Measurements from ENCODE around the gene UGT1A8.
"Not testable (repeated sequence)": the region's sequence is repeated elsewhere in the genome, so short reads cannot be mapped to it uniquely, and the experiment has no call there.

UGT1A8 gene

DNA sequence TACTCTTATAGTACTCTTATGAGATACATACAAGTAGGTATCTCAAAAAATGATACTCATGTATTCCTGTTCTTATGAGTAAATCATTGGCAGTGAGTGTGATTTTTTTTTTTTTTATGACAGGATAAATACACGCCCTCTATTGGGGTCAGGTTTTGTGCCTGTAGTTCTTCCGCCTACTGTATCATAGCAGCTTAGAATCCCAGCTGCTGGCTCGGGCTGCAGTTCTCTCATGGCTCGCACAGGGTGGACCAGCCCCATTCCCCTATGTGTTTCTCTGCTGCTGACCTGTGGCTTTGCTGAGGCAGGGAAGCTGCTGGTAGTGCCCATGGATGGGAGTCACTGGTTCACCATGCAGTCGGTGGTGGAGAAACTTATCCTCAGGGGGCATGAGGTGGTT is at the start of gene UGT1A8:
UGT1A8 (plus strand) TSS at position 158 of the 400 bp plus-strand sequence; CDS start at position 233, 75 bp downstream.
- not testable (repeated sequence) for DNase-seq (ENCODE audit: low read depth); H3K4me3 ChIP-seq (ENCODE audit: low read depth, low read length)

DNA sequence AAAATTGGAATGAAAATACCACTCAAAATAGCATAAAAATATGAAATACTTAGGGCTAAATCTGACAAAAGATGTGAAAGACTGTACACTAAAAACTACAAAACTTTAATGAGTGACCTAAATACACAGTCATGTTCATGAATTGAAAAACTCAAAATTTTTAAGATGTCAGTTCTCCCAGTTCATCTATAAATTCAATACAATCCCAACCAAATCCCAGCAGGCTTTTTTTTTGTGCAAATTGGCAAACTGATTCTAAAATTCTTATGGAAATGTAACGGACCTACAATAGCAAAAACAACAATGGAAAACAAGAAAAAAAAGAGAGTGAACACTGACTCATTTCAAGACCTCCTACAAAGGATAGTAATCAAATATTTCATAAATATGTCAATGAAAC is 46.4 kb upstream of the UGT1A8 start:
- no peak for DNase-seq (ENCODE audit: low read depth)
- no peak overlapping the region for H3K4me3 ChIP-seq (ENCODE audit: low read depth, low read length)

DNA sequence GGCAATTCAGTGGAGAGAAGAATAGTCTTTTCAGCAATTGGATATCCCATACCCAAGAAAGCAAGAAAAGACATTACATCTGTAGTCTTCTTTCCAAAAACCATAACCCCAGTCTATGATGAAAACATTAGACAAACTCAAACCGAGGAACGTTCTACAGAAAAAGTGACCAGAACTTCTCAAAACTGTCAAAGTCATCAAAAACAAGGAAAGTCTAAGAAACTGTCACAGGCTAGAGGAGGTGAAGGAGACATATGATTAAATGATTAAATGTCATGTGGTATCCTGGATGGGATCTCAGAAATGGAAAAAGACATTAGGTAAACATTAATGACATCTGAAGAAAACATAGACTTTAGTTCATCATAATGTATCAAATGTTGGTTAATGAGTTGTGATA is 46.0 kb upstream of the UGT1A8 start:
- no peak overlapping the region for H3K4me3 ChIP-seq (ENCODE audit: low read depth, low read length)
- DNase-seq (ENCODE audit: low read depth), result no peak

DNA sequence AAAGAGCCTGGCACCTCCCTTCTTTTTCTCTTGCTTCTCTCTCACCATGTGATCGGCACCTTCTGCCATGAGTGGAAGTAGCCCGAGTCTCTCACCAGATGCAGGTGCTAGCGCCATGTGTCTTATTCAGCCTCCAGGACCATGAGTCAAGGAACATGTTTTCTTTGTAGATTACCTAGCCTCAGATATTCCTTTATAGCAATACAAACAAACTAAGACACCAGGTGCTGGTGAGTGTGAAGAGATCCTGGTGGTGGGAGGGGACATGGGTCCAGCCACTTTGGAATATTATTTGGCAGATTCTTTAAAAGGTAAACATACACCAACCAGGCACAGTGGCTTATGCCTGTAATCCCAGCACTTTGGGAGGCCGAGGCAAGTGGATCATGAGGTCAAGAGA is 45.0 kb upstream of the UGT1A8 start:
- no peak overlapping the region for H3K4me3 ChIP-seq (ENCODE audit: low read depth, low read length)
- DNase-seq (ENCODE audit: low read depth), result no peak

DNA sequence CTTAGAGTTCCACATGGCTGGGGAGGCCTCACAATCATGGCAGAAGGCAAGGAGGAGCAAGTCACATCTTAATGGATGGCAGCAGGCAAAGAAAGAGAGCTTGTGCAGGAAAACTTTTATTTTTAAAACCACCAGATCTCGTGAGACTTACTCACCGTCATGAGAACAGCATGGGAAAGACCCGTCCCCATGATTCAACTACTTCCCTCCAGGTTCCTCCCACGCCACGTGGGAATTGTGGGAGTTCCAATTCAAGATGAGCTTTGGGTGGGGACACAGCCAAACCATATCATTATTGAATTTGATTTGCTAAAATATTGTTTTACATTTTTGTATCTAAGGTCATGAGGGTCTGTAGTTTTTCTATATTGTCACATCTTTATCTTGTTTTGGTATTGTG is 40.1 kb upstream of the UGT1A8 start:
- DNase-seq (ENCODE audit: low read depth); H3K4me3 ChIP-seq (ENCODE audit: low read depth, low read length): not testable (repeated sequence)

DNA sequence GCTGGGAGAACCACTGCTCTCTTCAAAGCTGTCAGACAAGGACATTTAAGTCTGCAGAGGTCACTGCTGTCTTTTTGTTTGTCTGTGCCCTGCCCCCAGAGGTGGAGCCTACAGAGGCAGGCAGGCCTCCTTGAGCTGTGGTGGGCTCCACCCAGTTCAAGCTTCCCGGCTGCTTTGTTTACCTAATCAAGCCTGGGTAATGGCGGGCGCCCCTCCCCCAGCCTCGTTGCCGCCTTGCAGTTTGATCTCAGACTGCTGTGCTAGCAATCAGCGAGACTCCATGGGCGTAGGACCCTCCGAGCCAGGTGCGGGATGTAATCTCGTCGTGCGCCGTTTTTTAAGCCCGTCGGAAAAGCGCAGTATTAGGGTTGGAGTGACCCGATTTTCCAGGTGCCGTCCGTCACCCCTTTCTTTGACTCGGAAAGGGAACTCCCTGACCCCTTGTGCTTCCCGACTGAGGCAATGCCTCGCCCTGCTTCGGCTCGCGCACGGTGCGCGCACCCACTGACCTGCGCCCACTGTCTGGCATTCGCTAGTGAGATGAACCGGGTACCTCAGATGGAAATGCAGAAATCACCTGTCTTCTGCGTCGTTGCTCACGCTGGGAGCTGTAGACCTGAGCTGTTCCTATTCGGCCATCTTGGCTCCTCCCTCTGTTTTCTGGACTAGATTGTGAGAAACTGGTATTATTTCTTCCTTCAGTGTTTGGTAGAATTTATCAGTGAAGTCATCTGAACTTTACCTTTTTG is 34.0 kb upstream of the UGT1A8 start:
- H3K4me3 ChIP-seq (ENCODE audit: low read depth, low read length); DNase-seq (ENCODE audit: low read depth): not testable (repeated sequence)

DNA sequence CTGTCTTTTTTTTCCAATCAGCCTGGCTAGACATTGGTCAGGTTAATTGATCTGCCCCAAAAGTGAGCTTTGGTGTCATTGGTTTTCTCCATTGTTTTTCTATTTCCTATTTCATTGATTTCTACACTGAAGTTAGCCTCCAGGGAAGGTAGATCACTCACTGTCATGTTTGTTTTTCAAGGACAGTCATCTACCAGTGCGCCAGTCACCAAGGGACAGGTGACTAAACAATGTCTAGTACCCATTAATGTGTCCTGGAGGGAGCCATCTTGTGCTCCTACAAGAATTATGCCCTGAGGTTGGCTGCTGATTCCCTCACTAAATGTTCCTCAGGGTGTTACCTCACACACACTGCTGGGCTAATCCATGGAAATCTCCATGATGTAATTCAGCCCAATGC is 33.2 kb upstream of the UGT1A8 start:
- no peak overlapping the region for H3K4me3 ChIP-seq (ENCODE audit: low read depth, low read length)

DNA sequence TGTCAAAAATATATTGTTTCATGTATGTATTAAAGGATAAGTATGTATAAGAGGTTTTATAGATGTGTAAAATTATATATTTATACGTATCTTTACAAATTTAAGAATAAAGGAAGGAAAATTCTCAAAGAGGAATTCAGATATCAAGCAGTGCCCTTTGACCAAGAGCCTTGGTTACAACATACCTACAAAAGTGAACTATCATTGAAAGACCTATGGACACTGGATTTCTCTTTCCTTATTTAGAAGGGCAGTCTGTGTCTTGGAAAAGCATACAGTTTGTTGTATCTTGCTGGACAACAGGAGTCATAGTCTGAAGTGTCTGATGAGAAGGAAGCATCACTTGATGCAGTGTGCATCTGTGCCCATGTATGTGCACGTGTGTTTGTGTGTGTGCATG is 29.0 kb upstream of the UGT1A8 start:
- H3K4me3 ChIP-seq (ENCODE audit: low read depth, low read length), result no peak overlapping the region
- no peak for DNase-seq (ENCODE audit: low read depth)

More for the DNA sequence above, 33.2 kb upstream of the UGT1A8 start:
- DNase-seq (ENCODE audit: low read depth), result no peak

DNA sequence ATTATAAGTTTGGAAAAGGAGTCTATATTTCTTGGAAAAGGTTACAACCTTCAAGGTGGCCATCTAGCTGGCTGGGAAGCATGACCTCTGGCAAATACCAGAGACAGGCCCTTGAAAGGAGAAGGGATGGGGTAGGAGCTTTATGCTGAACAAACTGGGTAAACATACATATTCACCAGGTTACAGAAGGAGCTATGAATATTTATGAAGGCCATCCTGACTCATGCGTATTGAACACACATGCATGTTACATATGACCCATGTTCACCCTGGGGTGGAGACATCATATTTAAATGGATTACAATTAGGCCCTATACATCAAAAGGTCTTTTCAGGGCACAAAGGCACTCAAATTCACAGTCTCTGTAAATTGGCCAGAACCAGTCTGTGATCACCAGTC is 24.7 kb upstream of the UGT1A8 start:
- DNase-seq (ENCODE audit: low read depth); H3K4me3 ChIP-seq (ENCODE audit: low read depth, low read length): not testable (repeated sequence)

DNA sequence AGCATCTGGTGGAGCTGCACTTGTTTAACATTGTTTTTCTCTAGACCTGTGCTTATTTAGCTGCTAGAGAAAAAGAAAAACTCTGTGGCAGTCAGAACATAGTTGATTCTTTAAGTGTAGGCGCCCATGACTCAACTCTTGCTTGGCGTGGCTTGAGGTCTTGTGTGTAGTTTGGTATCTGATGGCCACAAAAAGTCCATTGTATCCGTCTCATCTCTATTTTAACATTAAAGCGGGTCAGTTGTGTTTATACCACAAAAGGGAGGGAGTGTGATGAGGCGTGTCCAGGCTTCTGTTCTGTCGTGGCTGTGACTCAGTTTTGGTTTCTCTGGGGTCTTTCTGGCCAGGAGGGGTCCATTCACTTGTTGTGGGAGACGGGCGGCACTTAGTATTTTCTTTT is 24.2 kb upstream of the UGT1A8 start:
- H3K4me3 ChIP-seq (ENCODE audit: low read depth, low read length), result no peak overlapping the region
- no peak for DNase-seq (ENCODE audit: low read depth)

DNA sequence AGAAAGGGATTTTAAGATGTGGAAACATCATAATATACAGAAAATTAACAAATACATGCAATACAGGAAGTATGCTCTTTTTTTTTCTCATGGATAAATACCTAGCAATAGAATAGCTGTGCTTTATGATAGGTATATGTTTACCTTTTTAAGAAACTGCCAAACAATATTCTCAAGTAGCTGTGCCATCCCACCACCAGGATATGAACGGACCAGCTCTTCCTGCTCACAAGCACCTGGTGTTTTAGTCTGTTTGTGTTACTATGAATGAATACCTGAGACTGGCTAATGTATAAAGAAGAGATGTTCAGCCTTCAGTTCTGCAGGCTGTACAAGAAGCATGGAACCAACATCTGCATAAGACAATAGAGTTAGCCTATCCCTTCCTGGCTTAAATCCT is 19.9 kb upstream of the UGT1A8 start:
- DNase-seq (ENCODE audit: low read depth), result no peak
- no peak overlapping the region for H3K4me3 ChIP-seq (ENCODE audit: low read depth, low read length)

DNA sequence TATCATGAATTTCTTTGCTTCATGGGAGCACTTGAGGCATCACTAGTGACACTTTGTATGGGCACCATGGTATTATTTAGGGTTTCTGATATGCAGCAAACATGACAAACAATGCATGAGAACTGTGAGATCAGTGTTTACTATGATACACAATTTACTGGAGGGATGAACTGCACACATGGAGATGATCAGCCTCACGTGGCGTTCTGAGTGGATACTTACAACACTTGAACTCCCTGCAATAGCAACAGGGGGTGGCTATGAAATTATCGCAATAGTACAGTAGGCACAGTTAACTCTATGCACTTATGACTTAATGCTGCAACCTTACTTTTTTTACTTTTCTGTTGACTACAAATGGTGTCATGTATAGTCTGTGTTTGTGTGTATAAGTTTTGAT is 18.5 kb upstream of the UGT1A8 start:
- H3K4me3 ChIP-seq (ENCODE audit: low read depth, low read length), result no peak overlapping the region
- no peak for DNase-seq (ENCODE audit: low read depth)

DNA sequence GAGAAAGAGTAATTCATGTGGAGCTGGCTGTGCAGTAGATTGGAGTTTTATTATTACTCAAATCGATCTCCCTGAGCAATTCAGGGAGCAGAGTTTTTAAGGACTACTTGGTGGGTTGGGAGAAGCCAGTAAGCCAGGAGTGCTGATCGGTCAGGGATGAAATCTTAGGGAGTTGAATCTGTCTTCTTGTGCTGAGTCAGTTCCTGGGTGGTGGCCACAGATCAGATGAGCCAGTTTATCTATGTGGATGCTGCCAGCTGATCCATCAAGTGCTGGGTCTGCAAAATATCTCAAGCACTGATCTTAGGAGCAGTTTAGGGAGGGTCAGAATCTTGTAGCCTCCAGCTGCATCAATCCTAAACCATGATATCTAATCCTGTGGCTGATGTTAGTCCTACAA is 17.0 kb upstream of the UGT1A8 start:
- H3K4me3 ChIP-seq (ENCODE audit: low read depth, low read length), result no peak overlapping the region
- DNase-seq (ENCODE audit: low read depth), result no peak

DNA sequence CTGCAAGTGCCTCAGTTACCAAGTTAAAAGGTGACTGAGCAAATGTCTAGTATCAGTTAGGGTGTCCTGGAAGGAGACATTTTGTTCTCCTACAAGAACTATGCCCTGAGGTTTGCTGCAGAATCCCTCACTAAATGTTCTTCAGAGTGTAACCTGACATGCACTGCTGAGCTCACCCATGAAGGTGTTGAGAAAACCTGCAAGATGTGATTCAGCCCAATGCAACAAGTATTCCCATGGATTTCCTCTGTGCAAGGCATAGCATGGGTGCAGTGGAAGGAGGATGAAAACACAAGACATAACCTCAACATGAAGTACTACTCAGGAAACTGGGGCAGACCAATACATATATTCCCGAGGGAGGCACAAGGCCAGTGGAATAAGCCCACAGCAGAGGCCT is 15.4 kb upstream of the UGT1A8 start:
- no peak overlapping the region for H3K4me3 ChIP-seq (ENCODE audit: low read depth, low read length)
- no peak for DNase-seq (ENCODE audit: low read depth)

DNA sequence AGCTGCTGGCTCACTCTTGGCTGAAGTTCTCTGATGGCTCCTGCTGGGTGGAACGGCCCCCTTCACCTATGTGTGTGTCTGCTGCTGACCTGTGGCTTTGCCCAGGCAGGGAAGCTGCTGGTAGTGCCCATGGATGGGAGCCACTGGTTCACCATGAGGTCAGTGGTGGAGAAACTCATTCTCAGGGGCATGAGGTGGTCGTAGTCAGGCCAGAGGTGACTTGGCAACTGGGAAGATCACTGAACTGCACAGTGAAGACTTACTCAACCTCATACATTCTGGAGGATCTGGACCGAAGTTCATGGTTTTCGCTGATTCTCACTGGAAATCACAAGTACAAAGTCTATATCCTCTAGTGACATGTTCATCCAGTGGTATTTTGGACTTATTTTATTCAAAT is 13.9 kb upstream of the UGT1A8 start:
- DNase-seq (ENCODE audit: low read depth), result no peak
- no peak overlapping the region for H3K4me3 ChIP-seq (ENCODE audit: low read depth, low read length)

DNA sequence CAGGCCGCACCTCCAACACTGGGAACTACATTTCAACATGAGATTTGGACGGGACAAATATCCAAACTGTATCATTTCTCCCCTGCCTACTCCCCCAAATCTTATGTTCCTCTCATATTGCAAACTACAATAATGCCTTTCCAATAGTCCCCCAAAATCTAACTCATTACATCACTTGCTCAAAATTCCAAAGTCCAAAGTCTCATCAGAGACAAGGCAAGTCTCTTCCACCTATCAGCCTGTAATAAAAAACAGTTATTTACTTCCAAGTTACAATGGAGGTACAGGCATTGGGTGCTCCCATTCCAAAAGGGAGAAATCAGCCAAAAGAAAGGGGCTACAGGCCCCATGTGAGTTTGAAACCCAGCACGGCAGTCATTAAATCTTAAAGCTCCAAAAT is 12.6 kb upstream of the UGT1A8 start:
- DNase-seq (ENCODE audit: low read depth), result no peak
- no peak overlapping the region for H3K4me3 ChIP-seq (ENCODE audit: low read depth, low read length)

DNA sequence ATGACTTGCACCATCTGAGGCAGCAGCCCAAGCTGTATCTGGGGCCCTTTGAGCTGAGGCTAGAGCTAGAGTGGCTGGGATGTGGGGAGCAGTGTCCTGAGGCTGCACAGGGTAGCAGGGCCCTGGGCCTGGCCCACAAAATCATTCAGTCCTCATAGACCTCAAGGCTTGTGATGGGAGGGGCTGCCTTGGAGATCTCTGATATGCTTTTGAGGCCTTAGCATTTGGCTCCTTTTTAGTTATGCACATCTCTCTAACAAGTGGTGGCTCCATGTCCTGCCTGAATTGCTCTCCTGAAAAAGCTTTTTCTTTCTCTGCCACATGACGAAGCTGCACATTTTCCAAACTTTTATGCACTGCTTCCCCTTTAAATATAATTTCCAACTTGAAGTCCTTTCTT is 11.8 kb upstream of the UGT1A8 start:
- DNase-seq (ENCODE audit: low read depth), result no peak
- no peak overlapping the region for H3K4me3 ChIP-seq (ENCODE audit: low read depth, low read length)

DNA sequence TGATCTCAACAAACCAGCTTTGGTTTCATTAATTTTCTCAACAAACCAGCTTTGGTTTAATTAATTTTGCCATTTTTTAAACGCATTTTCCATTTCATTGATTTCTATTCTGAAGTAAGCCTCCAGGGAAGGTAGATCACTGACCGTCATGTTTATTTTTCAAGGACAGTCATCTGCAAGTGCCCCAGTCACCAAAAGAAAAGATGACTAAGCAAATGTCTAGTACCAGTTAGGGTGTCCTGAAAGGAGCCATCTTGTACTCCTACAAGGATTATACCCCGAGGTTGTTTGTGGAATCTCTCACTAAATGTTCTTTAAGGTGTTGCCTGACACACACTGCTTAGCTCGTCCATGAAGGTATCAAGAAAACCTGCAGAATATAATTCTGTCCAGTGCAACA is 6.1 kb upstream of the UGT1A8 start:
- DNase-seq (ENCODE audit: low read depth), result no peak
- no peak overlapping the region for H3K4me3 ChIP-seq (ENCODE audit: low read depth, low read length)

DNA sequence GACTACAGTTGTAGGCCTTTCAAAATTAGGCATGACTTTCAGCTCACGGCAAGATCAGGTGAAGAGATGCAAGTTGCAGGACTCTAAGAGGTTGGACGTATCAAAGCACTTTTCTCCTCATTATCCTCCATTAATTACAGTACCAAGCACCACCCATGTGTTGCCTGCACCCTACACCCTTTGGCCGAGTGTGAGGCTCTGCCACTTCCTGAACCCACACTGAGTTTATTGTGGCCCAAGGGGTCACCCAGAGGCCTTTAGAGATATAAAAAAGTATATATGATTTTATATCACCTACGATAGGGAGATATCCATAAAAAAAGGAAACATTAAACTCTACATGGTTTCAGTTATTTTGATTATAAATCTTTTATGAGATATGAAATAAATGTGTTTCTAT is 2.8 kb downstream of the UGT1A8 start:
- no peak for DNase-seq (ENCODE audit: low read depth)
- H3K4me3 ChIP-seq (ENCODE audit: low read depth, low read length), result no peak overlapping the region

DNA sequence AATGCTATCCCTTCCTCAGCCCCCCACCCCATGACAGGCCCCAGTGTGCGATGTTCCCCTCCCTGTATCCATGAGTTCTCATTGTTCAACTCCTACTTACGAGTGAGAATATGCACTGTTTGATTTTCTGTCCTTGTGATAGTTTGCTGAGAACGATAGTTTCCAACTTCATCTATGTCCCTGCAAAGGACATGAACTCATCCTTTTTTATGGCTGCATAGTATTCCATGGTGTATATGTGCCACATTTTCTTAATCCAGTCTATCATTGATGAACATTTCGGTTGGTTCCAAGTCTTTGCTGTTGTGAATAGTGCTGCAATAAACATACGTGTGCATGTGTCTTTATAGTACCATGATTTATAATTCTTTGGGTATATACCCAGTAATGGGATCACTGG is 4.4 kb downstream of the UGT1A8 start:
- DNase-seq (ENCODE audit: low read depth), result not testable (repeated sequence)

DNA sequence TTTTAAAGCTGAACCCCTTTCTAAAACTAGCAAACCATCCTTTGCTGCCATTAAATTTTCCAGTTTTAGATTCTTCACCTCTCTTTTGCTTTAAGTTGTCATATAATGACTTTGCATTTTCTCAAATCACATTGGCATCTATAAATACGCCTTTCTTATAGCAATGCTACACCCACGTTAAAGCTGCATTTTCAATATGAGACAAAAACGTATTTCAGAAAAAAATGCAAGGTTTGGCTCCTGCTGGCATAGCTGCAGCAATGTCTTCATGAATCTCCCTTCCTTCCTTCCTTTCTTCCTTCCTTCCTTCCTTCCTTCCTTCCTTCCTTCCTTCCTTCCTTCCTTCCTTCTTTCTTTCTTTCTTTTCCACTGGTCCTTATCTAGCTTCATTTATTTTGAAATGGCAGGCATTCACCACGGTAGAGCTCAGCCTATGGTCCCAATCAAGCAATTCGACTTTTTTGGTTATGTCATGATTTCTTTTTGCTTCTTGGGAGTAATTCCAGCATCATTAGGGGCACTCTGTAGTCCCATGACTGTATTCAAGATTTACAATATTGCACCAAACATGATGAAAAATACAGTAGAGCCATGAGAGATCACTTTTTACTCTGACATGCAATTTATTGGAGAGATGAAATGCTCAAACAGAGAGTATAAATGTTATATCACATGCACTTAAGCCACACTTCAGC is 10.0 kb downstream of the UGT1A8 start:
- DNase-seq (ENCODE audit: low read depth), result no peak
- H3K4me3 ChIP-seq (ENCODE audit: low read depth, low read length), result no peak overlapping the region

More for the DNA sequence above, 4.4 kb downstream of the UGT1A8 start:
- H3K4me3 ChIP-seq (ENCODE audit: low read depth, low read length), result not testable (repeated sequence)

All from skeletal muscle cell (primary cell).